K562 (cell line): ENCODE data around the gene RNF17. TPM values are rescaled to one million over a fixed set of nuclear protein-coding genes. Genes with fewer than 3 reads are reported as not detected.
A peak's percentile ranks its signal among the peaks of the same experiment; 100 is the strongest.

Experiments used
- CTCFL ChIP-seq: IDR thresholded peaks from 2 replicates; pipeline ENCODE4 v1.6.1; 2011; ENCODE audit warnings: borderline replicate concordance, low read depth, mild to moderate bottlenecking, moderate library complexity, low read length; ENCODE audit not compliant: insufficient read depth, poor library complexity, severe bottlenecking
- REST ChIP-seq, 2 experiments: fragments of 450-650 bp; formaldehyde crosslinking in 1 of 2; IDR thresholded peaks; 2 replicates each; pipeline versions ENCODE4 v1.4.0 to v1.6.1; 2014 to 2020; ENCODE audit warnings: mild to moderate bottlenecking in 2 of 2, borderline replicate concordance in 1 of 2, low read depth in 1 of 2
- polyA plus RNA-seq, 8 experiments: library from polyadenylated mRNA; depleted of rRNA in 4 of 8; stranded (reverse) in 5 of 8; unstranded in 3 of 8; fragments of >200 nt; fragmentation: Nextera tagmentation in 2 of 8; fragmentation: Illumina TruSeq in 1 of 8; extraction: Ambion mirVana in 2 of 8; extraction: Trizol in 1 of 8; gene quantifications; 2 replicates each; pipeline versions ENCODE4 v1.2.1 to v1.2.3, GENCODE V29; 2011 to 2014; ENCODE audit warnings: inconsistent platforms in 1 of 8, missing spikeins in 1 of 8
- total RNA-seq, 7 experiments: library from RNA; depleted of rRNA in 6 of 7; stranded (reverse); fragments of >200 nt in 6 of 7; fragmentation: Illumina TruSeq in 2 of 7; extraction: Trizol in 2 of 7; gene quantifications; 2 replicates each; pipeline versions ENCODE4 v1.2.1 to v1.2.3, GENCODE V29; 2011 to 2021; ENCODE audit warnings: low replicate concordance in 1 of 7

Gene RNF17
- total and polyA plus RNA-seq, 9 of the 15 experiments (the other 6 are each of a cell fraction or from before 2014, with no cell fraction given), result 0.11 to 0.90 (median 0.58) TPM

- TF ChIP-seq REST (IDR thresholded peaks at IDR 0.05; ENCODE audit: borderline replicate concordance) (peak; percentile 31; the same call in 1 of the 2 replicates), REST (CRISPR knock-in tag; IDR thresholded peaks at IDR 0.05; ENCODE audit: low read depth) (no peak), CTCFL (peak; percentile 82)
- TF ChIP-seq, all 486 proteins: peak for 7
Measured at GRCh38 chr13:24741016-24741662, 22.8 kb upstream of the RNF17 start (continued).
